Cortex of kidney (tissue), 1 donor: ENCODE measurements around the gene MEOX2.

Source experiments
- DNase-seq: peaks from one replicate; lab custom pipeline; 2025; lab: John Stamatoyannopoulos, UW

MEOX2 gene

DNA sequence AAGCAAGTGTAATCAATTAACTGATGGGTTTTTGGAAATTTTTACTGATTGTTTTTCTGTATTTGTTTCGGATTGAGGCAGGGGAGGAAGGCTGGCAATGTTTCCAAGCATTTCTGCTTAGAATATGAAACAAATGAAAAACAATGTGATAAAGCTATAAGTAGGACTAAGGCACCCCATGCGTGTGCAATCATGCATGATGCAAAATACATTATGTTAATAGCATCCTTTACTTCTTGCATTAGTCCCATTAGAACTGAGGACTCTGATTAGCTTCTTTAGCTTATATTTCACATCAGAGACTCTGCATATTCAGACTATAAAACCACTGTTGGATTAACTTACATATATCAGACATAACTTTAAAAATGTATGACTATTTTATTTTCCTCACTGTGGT is 76.0 kb downstream of the MEOX2 start:
- DNase-seq: no peak

DNA sequence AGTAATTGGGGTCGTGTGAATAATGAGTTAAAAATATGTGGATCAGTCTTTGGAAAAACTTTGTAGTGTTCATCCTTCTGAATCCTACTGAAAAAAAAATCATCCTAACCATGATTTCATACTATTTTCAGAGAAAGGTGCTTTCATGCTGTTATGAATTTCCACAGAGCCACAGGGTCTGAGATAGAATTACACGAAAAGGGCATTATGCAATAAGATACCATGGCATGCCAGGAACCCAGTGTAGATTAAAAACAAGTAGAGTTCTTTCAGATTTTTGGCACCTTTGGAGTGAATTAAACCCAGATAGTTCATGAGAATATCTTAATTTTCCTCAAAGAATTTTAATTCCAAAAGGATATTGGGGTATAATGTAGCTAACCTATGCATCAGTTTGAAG is 77.2 kb downstream of the MEOX2 start:
- no peak for DNase-seq

DNA sequence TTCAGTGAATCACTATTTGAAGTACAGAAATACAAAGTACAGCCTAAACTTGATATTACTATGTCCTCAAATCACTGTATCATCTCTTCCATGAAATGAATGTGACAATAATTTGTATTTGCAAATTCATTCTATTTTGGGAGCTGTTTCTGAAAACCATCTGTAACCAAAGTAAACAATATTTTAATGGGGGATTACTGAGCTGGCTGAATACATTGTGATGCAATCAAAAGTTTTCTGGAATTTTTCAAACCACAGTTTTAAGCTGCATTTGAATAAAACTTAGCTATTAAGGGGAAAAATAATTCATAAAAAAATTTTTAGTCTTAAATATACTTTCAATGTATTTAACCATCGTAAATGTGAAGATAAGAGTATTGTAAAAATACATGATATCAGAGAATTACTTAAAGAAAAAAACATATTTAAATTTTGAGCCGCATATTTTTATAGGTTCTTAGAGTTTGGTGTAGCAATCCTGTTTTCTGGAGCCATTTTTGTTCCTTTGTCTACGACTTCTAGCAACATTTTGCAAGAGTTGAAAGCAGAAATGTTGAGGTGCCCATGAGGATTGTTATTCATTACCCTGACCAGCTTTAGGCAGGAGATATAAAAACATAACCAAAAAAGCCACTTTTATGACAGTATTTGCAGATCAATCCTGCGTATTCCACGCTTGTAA is 78.8 kb downstream of the MEOX2 start:
- no peak for DNase-seq

DNA sequence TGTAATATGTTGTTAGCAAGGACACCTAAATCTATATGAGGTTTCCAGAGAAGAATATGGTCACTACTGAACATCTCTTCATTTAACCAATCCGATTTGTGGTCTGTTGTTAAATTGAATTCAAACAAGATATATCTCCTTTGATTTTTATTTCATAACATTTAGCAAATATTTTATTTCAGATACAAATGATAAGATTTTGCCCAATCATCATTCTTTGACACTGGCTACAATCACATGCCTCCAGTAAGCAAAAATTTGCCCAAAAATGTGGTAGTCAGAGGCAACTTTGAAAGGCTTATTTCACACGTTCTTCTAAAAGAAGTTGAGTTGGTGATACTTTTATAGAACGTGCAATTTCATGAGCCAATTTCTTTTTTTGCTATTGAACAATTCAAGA is 79.9 kb downstream of the MEOX2 start:
- no peak for DNase-seq

DNA sequence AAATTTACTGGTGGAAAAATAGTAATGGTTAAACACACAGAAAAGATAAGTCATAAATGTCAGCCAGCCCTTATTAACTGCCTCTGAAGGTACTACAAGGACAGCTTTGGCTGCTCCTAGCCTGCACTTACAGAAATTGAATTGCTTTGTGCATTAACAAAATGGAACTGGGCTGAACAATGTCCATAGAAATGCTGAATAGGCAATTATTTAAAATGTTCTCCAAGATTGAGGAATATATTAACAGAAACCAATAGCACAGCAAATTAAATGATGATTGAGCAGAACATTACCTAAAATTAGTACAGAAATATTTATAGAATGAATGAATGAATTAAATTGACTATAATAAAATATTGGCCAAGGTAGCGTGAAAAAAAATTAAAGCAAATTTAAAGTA is 82.3 kb downstream of the MEOX2 start:
- no peak for DNase-seq

DNA sequence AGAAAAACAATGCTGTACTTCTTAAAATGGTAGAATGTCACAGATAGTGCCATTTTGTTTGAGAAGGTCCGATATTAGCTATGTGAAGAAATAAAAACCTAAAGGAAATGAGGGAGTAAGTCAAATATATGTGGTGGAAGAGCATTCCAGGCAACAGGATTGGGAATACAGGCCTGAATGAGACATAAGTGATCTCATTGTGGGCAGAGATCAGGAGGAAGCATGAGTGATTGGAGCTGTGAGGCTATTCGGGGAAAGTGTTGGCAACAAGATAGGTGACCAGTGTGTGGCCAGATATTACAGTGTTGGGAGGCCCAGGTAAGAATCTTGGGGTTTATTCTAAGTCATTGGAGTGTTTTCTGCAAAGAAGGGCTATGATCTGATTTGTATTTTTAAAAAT is 83.4 kb downstream of the MEOX2 start:
- no peak for DNase-seq

DNA sequence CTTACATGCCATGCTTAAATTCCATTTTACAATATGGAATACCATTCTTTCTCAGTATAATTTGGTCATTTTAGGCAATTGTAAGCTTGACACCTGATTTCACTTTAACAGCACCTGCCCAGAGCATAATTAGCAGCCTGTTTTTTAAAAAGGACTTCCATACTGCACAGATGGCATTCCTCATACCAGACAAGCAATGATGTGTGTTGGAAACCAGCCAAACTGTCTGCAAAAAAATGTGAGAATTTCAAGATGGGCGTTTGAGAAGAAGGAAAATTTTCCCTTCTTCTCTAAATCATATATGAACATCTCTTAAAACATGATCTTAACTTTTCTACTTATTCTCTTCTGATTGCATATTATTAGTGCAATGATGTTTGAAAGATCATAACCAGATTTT is 84.2 kb downstream of the MEOX2 start:
- DNase-seq: no peak

DNA sequence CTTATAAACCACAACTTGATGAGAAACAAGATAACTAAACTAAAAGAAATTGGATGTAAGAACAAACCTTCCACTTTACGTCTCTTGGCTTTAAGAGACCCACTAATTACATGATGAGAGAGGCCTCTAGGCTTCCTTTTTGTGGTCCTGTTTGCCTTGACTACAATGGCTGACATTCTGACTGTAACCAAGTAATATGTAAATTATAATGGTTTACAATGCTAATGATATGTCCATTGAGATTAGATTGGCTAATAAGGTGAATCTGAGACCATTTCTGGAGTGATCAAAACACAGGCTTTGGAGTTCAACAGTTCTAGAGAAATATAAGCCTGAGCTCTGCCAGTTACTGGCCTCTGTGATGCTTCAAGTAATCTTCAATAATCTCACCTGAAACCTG is 85.3 kb downstream of the MEOX2 start:
- no peak for DNase-seq

DNA sequence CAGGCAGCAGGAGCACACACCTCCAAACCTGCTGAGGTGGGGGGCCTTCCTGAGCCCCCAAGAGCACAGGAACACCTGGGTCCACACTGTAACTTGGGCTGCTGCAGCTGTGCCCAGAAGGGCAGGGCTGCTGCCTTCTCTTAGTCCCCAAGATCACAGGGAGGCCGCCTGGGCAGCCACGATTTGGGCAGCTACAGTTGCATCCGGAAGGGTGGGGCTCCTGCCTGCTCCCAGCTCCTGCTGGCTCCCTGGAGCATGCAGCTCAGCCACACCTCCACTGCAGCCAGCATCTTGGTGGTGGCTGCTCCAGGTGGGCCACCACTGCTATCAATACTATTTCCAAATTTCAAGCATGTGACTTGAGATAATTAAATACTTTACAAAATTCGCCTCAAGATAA is 86.2 kb downstream of the MEOX2 start:
- DNase-seq: no peak

DNA sequence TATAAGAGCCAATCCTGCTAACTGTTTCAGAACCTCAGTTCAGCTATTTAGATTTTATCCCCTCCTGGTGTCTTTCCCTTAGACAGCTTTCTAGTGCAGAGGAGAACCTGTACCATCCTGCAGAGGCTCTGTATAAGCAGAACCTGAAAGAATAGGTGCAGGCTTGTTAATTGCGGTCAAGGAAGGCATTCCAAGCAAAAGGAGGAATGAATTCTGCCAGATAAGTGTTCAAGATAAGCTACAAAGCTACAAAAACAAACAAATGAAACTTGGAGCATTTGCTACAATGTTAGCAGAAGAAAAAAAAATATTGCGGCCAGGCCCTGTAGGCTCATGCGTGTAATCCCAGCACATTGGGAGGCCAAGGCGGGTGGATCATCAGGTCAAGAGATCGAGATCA is 92.0 kb downstream of the MEOX2 start:
- no peak for DNase-seq

DNA sequence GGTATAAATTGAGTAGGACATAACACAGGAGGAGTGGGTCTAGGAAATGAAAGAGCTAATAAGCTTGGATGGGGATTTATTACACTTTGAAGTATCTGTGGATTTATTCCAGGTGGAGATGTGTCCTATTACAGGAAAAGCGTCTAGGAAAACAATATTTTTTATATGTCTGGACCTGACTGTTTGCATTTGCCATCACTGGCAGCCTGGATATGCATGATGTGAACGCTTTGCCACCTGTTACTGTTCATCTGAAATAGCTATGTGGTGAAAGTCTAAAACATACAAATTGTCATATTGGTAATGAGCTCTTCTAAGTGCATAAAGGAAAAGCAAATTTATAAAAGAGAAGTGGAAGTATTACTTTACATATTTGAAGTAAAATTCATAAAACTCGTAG is 93.1 kb downstream of the MEOX2 start:
- no peak for DNase-seq

DNA sequence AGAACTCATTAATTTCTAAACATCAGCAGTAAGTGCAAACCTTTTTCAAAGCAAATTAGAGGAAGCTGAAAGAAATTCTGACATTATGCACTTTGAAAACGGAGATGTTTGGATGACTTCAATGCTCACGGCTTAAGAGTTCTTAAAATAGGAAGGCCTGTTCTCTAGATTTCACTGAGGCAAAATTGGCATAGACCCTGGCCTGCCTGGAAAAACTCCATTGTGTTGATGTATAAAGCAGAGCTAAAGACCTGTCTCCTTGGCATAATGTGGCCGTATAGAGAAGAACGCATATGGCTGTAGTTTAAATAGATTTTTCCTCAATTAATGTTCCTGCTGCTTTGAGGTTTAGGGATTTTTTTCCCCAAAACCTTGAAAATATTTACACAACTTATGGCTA is 100.2 kb downstream of the MEOX2 start:
- no peak for DNase-seq

DNA sequence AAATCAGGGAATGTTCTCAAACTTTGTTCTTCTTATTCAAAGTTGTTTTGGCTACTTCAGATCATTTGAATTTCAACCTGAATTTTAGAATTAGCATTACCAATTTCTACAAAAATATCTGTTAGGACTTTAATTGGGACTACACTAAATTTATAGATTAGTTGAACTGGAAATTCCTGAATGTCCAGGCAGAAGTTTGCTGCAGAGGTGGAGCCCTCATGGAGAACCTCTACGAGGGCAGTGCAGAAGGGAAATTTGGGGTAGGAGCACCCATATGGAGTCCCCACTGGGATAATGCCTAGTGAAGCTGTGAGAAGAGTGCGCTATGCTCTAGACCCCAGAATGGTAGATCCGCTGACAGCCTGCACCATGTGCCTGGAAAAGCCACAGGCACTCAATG is 101.9 kb downstream of the MEOX2 start:
- no peak for DNase-seq

DNA sequence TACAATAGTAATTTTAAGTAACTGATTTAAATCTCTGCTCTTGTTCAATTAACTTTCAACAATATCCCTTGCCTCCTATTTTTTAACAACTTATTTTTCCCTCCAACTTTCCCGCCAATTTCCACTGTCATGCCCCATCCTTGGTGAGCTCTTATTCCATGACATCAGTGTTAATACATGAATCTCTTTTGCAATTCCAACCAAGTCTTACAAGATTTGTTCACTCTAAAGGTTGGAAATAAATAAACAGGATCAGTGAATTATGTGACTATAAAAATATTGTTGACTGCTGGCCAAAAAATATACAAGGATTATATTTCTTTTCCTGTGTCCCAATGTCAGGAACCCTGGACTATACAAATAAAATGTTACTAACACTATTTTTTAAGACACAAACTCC is 103.7 kb downstream of the MEOX2 start:
- DNase-seq: no peak

DNA sequence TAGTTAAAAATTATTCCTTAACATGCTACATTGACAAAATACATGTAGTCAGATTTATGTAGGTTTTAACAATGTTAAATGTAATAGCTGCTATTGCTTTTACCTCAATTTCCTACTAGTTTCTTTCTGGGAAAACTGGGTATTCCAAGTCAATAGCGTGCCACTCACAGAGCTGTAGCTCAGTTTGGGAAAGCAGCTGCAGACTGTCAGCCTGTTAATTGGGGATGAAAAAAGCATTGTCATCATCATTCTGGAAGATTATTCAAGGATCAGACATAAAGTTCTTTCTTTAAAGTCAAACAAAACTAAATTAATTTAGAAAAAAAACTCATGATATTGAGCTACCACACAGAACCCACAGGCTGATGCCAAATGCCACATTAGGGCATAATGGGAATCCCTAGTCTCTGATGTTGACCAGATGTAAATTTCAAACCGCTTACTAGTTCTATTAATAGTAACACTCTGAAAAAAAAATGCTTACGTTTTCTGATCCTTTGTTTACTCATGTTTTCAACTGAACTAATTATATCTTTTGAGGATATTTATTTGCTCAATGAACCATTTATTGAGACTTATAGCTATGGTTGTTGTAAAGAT is 105.0 kb downstream of the MEOX2 start:
- DNase-seq: no peak

DNA sequence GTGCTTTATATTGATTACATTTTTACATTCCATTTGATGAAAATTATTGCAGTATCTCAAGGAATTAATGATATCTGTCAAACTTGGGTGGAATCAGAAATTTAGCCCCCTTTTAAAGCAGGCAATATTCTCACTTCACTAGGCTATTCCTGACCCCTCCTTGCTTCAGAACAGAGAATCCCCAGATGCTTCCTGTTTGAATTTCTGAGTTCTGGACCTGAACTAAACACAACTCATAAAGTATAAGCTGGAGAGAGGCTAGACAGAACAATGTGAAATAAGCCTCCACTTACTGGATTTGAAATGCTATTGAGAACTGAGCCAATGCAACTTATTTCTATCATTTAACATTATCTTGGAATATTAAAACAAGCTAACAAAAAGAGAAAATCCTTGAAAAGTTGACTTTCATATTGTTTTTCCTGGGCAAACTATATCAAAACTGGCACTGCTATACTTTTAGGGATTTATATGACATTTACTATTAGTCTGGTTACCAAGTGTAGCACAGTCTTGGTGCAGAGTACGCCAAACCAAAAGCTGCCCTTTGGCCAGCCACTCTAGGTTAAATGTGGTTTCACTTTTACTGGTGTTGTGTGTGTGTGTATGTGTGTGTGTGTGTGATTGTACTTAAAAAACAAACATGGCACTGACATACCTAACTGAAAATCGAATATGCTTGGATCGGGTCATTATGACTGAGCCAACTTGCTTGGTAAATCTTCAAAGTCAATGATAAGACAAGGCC is 105.7 kb downstream of the MEOX2 start:
- no peak for DNase-seq

DNA sequence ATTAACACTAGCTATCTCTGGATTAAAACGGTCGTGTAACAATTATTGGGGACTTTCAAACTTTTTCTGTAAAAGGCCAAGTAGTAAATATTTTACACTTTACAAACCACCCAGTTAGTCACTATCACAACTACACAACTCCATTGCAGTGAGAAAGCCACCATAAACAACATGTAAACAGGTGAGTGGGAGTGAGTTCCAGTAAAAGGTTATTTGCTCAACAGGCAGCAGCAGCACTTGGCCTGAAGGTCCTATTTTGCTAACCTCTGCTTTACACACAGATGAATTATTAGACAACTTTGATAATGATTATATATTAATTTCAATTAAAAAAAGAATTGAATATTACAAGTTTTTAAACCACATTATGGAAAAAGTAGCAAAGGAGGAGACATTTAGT is 108.9 kb downstream of the MEOX2 start:
- no peak for DNase-seq

DNA sequence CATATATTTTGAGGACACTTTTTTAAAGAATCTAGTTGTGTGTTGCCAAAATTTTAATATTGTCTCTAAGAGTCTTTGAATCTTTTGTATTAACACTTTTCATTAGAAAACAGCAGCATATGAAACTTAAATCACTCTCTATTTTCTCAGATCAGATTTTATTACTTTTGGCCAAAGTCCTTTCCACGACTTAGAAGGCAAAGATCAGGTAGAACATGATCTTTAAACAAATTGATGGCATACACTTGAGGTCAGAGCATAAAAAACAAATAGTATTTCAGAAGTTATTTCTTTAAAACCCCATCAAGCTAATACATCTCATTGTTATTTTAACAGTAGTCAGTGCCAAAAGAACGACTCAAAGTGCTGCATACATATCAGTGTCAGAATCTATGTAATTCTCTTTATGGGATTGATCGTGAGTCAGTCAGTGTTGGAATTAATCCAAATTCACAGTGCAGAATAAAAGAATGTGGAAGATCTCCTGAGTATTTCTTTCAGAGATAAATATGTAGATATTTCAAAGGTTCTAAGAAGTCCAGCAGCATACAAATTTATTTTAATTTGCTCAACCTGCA is 115.1 kb downstream of the MEOX2 start:
- no peak for DNase-seq

DNA sequence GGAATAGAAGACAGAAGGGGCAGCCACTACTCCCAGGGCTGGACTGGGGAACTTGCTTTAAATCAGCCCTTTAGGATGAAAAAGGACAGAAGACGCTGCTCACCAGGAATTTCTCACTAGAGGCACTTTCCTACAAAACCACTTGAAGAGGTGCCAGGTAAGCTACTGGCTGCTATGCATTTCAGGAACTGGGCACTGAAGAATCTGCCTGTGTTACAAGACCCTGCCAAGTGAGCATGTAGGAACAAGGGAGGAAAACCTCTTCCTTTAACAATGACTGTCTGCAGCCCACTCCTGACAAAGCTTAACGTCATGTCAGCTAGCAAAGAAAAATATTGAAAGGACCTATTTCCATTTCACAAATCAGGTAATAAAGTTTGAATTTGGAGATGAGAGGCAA is 118.8 kb downstream of the MEOX2 start:
- DNase-seq: no peak

DNA sequence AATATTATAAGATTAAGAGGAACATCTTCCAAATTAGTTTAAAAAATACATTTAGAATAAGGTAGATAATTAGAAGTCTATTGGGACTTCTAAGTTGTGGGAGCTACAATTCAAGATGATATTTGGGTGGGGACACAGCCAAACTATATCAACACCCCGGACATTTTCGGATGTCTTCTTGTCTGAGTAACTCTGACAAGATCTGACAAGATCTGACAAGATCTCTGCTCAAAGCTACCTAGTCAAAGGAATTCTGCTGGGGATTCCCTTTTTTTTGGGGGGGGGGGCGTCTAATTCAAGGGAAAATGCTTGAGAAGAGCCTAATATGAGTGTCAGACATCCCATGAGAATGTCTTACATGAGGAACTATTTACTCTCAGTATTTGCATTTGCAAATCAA is 119.4 kb downstream of the MEOX2 start:
- DNase-seq: no peak

DNA sequence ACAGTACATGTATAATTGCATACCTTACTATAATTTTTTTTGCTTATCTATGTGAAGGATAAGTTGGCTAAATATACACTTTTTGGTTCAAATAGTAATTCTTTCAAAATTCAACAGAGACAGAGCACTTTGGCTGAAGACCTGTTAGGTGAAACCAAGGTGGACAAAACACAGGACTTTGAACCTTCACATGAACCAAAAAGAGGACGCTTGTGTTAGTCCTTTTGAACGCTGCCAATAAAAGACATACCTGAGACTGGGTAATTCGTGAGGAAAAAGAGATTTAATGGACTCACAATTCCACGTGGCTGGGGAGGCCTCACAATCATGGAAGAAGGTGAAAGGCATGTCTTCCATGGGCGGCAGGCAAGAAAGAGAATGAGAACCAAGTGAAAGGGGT is 120.0 kb downstream of the MEOX2 start:
- no peak for DNase-seq

DNA sequence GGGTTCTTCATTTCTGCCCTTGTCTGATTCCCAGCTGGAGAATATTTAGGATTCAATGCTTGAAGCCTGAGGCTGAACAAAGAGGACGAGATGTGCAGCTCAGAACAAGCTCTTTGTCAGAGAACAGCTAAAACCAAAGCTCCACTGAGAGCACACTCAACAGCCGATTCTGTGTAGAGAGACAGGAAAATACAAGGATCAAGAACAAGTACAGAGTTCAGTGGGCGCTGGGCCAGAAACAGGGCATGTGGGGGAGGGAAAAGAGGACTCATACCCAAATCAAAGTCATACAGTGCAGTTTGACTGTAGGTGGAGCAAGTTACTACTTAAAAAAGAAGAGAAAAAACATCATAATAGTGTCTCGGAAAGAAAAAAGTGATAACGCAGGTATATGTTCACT is 124.6 kb downstream of the MEOX2 start, which contains the start of gene AGMO:
AGMO (minus strand) TSS at position 181 of the 400 bp plus-strand sequence.
- no peak for DNase-seq
